ENCODE results near the gene IFNL4. TPM values are rescaled to one million over a fixed set of nuclear protein-coding genes. Genes with fewer than 3 reads are reported as not detected.
A peak's percentile ranks its signal among the peaks of the same experiment; 100 is the strongest.

IFNL4 gene
- total RNA-seq, 1 experiment from 2014 or later: not detected

GRCh38 chr19:39199025-39199424 is 49.6 kb downstream of the IFNL4 start:
- Mint-ChIP-seq H3K36me3 (ENCODE audit: insufficient read depth in 1 of 3, low read depth in 3 of 3) (no peaks in the 10 kb centered on the region), H3K4me1 (peaks cover 10 to 36% of the 10 kb centered on the region in 2 experiments), H3K27ac (no peak overlapping the region; a peak in 1 of 7 replicates), H3K4me3 (no peak overlapping the region), H3K27me3 (ENCODE audit: low read depth) (peaks cover 78% of the 10 kb centered on the region), H3K9me3 (no peaks in the 10 kb centered on the region; a peak in 1 of 5 replicates)
- Histone ChIP-seq H3K27me3 (ENCODE audit: insufficient read depth, low read length) (peaks cover 7% of the 10 kb centered on the region; the same call in 1 of the 2 replicates), H3K4ac (ENCODE audit: low read depth, low read length) (no peak overlapping the region), H3K23me2 (ENCODE audit: insufficient read length, low read depth, low read length, poor library complexity, severe bottlenecking) (peaks cover 7% of the 10 kb centered on the region), H2AK5ac (ENCODE audit: insufficient read length, low read length) (no peak overlapping the region), H3K27ac (ENCODE audit: insufficient read length, low read depth, low read length) (no peak overlapping the region), H3K14ac (ENCODE audit: insufficient read depth, low read length) (no peak overlapping the region), H4K5ac (ENCODE audit: insufficient read length, low read depth, low read length) (no peak overlapping the region), H2AFZ (ENCODE audit: low read length) (no peak overlapping the region), H2BK15ac (ENCODE audit: low read depth, low read length) (no peak overlapping the region), H2BK12ac (ENCODE audit: insufficient read length, low read depth, low read length) (no peak overlapping the region), H4K91ac (ENCODE audit: insufficient read length, low read depth, low read length) (no peak overlapping the region), H3K9ac (ENCODE audit: extremely low read depth, insufficient read length, low read length) (no peak overlapping the region), H4K20me1 (ENCODE audit: control insufficient read depth, insufficient read depth, insufficient read length) (no peaks in the 10 kb centered on the region), H4K8ac (replicated peaks; ENCODE audit: insufficient read length, low read depth, low read length) (no peak overlapping the region), H3K79me1 (ENCODE audit: insufficient read depth, low read depth, low read length, poor library complexity, severe bottlenecking) (no peaks in the 10 kb centered on the region), H3K4me1 (ENCODE audit: insufficient read depth, low read length) (no peaks in the 10 kb centered on the region), H3K23ac (ENCODE audit: insufficient read length, low read depth, low read length) (no peak overlapping the region), H3T11ph (ENCODE audit: low read length) (no peak overlapping the region), H3K79me2 (ENCODE audit: insufficient read depth, low read length) (no peaks in the 10 kb centered on the region), H2BK20ac (ENCODE audit: low read depth, low read length, poor library complexity, severe bottlenecking) (no peak overlapping the region), H2BK5ac (ENCODE audit: insufficient read length, low read length) (no peak overlapping the region), H3K9me3 (ENCODE audit: control insufficient read depth, low read depth, low read length) (no peaks in the 10 kb centered on the region), H2BK120ac (ENCODE audit: low read depth, low read length, poor library complexity, severe bottlenecking) (no peak overlapping the region), H3K56ac (ENCODE audit: insufficient read length, low read depth, low read length) (no peak overlapping the region), H3K4me2 (ENCODE audit: insufficient read depth, insufficient read length, low read length) (no peak overlapping the region), H3K18ac (ENCODE audit: insufficient read length, low read depth, low read length) (no peak overlapping the region)
- WGBS (ENCODE audit: extremely low coverage, insufficient read length, low lambda C conversion rate): no CpG with 5 or more reads among the region's 11 CpGs
- TF ChIP-seq CTCF (conservative IDR thresholded peaks at IDR 0.05): no peak
- DNase-seq: peak; percentile 61
